Activated T-helper 1 cell treated with anti-CD3 and anti-CD28 coated beads, Interleukin-12 subunit alpha, Interleukin-12 subunit beta, Interleukin-2, Interleukin-4 antibody, amounts not matched to agents 30 ng/mL and 10 ng/mL and 1 ng/mL, durations not matched to agents 14 hours and 24 hours and 36 hours (primary cell): ENCODE measurements around the gene RRAGB. TPM values are rescaled to one million over a fixed set of nuclear protein-coding genes. Genes with fewer than 3 reads are reported as not detected.
"Not testable (repeated sequence)": the region's sequence is repeated elsewhere in the genome, so short reads cannot be mapped to it uniquely, and the experiment has no call there.

Experiments used
- DNase-seq: peaks from one replicate; pipeline ENCODE4 v3.0.0; 2021; ENCODE audit warnings: low spot score
- H3K27ac Mint-ChIP-seq: one replicate; pipeline ENCODE4 v1.8.0; 2021; ENCODE audit warnings: mild to moderate bottlenecking, mixed read lengths
- H3K27me3 Mint-ChIP-seq: one replicate; pipeline ENCODE4 v1.8.0; 2022; ENCODE audit warnings: mild to moderate bottlenecking, moderate library complexity, mixed read lengths; ENCODE audit not compliant: insufficient read depth
- H3K36me3 Mint-ChIP-seq: one replicate; pipeline ENCODE4 v1.8.0; 2021; ENCODE audit warnings: low read depth, mixed read lengths
- H3K4me1 Mint-ChIP-seq: one replicate; pipeline ENCODE4 v1.8.0; 2021; ENCODE audit warnings: low read depth, mixed read lengths
- H3K4me3 Mint-ChIP-seq: one replicate; pipeline ENCODE4 v1.8.0; 2021; ENCODE audit warnings: mild to moderate bottlenecking, moderate library complexity, mixed read lengths
- H3K9me3 Mint-ChIP-seq: one replicate; pipeline ENCODE4 v1.8.0; 2021; ENCODE audit warnings: mixed read lengths
- intact Hi-C: fragments of 100-400 bp; cut with micrococcal nuclease; formaldehyde crosslinking; loops from one replicate; pipeline ENCODE4 v1.15.1; 2024
- total RNA-seq: library from RNA; stranded (reverse); gene quantifications from 2 replicates; pipeline ENCODE4 v1.2.3, GENCODE V29; 2022

RRAGB gene
- total RNA-seq, 1 donor from 2014 or later: 6.1 TPM

GRCh38 chrX:55715847-55716246 lies 1.7 kb upstream of the RRAGB start:
- intact Hi-C loops: loop anchor here (2.0 to 5.0 kb wide), 6 partner anchors 531 to 1534 kb away; partner anchors contain the start of genes APEX2, FAM120C and TSR2
- Mint-ChIP-seq H3K9me3 (peaks cover 6% of the 10 kb centered on the region), H3K4me3 (no peak overlapping the region), H3K27ac (no peak overlapping the region), H3K36me3 (peaks cover 2% of the 10 kb centered on the region), H3K4me1 (peaks cover 22% of the 10 kb centered on the region), H3K27me3 (no peaks in the 10 kb centered on the region)
- DNase-seq: no peak

GRCh38 chrX:55716937-55717336 lies 612 bp upstream of the RRAGB start:
- H3K27ac Mint-ChIP-seq: peak overlapping the region; percentile 73
- intact Hi-C loops: loop anchor here (1.0 to 5.0 kb wide), 9 partner anchors 191 to 1535 kb away; partner anchors contain the start of genes APEX2, FAM120C, KLF8 and TSR2
- no peak for DNase-seq
- peak overlapping the region; percentile 89 for H3K4me3 Mint-ChIP-seq
- H3K9me3 Mint-ChIP-seq: peaks cover 6% of the 10 kb centered on the region
- H3K36me3 Mint-ChIP-seq: peaks cover 7% of the 10 kb centered on the region
- peaks cover 27% of the 10 kb centered on the region for H3K4me1 Mint-ChIP-seq
- no peaks in the 10 kb centered on the region for H3K27me3 Mint-ChIP-seq

- H3K4me1 Mint-ChIP-seq: no peaks in the 10 kb centered on the region
- peaks cover 34% of the 10 kb centered on the region for H3K36me3 Mint-ChIP-seq
- H3K27ac Mint-ChIP-seq: no peak overlapping the region
- intact Hi-C loops: no loop called here
- H3K9me3 Mint-ChIP-seq: peaks cover 6% of the 10 kb centered on the region
- no peak overlapping the region for H3K4me3 Mint-ChIP-seq
- DNase-seq: no peak
- H3K27me3 Mint-ChIP-seq: no peaks in the 10 kb centered on the region
Observed at GRCh38 chrX:55731826-55732225, 14.3 kb downstream of the RRAGB start.

GRCh38 chrX:55738969-55739368 lies 21.4 kb downstream of the RRAGB start:
- H3K9me3 Mint-ChIP-seq: peaks cover 6% of the 10 kb centered on the region
- H3K4me3 Mint-ChIP-seq: no peak overlapping the region
- H3K27me3 Mint-ChIP-seq: no peaks in the 10 kb centered on the region
- intact Hi-C loops: no loop called here
- no peaks in the 10 kb centered on the region for H3K4me1 Mint-ChIP-seq
- H3K27ac Mint-ChIP-seq: no peak overlapping the region
- peaks cover 28% of the 10 kb centered on the region for H3K36me3 Mint-ChIP-seq
- DNase-seq: no peak

GRCh38 chrX:55742649-55743048 lies 25.1 kb downstream of the RRAGB start:
- no peaks in the 10 kb centered on the region for H3K27me3 Mint-ChIP-seq

GRCh38 chrX:55748463-55748862 lies 30.9 kb downstream of the RRAGB start:
- H3K27ac Mint-ChIP-seq, H3K36me3 Mint-ChIP-seq, H3K4me3 Mint-ChIP-seq, intact Hi-C loops, H3K4me1 Mint-ChIP-seq, H3K27me3 Mint-ChIP-seq, H3K9me3 Mint-ChIP-seq, DNase-seq: not testable (repeated sequence)

More at GRCh38 chrX:55742649-55743048, 25.1 kb downstream of the RRAGB start:
- Mint-ChIP-seq H3K36me3 (peaks cover 20% of the 10 kb centered on the region), H3K9me3 (no peaks in the 10 kb centered on the region), H3K27ac (no peak overlapping the region), H3K4me1 (no peaks in the 10 kb centered on the region), H3K4me3 (no peak overlapping the region)
- DNase-seq: no peak
- intact Hi-C loops: no loop called here

GRCh38 chrX:55750256-55750655 lies 32.7 kb downstream of the RRAGB start:
- intact Hi-C loops: no loop called here
- peaks cover 6% of the 10 kb centered on the region for H3K36me3 Mint-ChIP-seq
- H3K27ac Mint-ChIP-seq: no peak overlapping the region

GRCh38 chrX:55754861-55755294 lies 37.3 kb downstream of the RRAGB start:
- DNase-seq: no peak

More at GRCh38 chrX:55750256-55750655, 32.7 kb downstream of the RRAGB start:
- Mint-ChIP-seq H3K4me3 (no peak overlapping the region), H3K9me3 (no peaks in the 10 kb centered on the region), H3K27me3 (no peaks in the 10 kb centered on the region), H3K4me1 (peaks cover 6% of the 10 kb centered on the region)
- DNase-seq: no peak

GRCh38 chrX:55758033-55758432 lies 40.5 kb downstream of the RRAGB start:
- no peak overlapping the region for H3K4me3 Mint-ChIP-seq
- no peaks in the 10 kb centered on the region for H3K9me3 Mint-ChIP-seq
- H3K36me3 Mint-ChIP-seq: peaks cover 19% of the 10 kb centered on the region
- intact Hi-C loops: no loop called here
- DNase-seq: no peak
- no peak overlapping the region for H3K27ac Mint-ChIP-seq
- H3K4me1 Mint-ChIP-seq: peaks cover 6% of the 10 kb centered on the region
- H3K27me3 Mint-ChIP-seq: no peaks in the 10 kb centered on the region

More at GRCh38 chrX:55754861-55755294, 37.3 kb downstream of the RRAGB start:
- Mint-ChIP-seq H3K27ac (no peak overlapping the region), H3K4me3 (no peak overlapping the region), H3K9me3 (no peaks in the 10 kb centered on the region), H3K36me3 (peaks cover 14% of the 10 kb centered on the region), H3K4me1 (peaks cover 6% of the 10 kb centered on the region), H3K27me3 (no peaks in the 10 kb centered on the region)
- intact Hi-C loops: no loop called here

GRCh38 chrX:55759478-55759877 lies 41.9 kb downstream of the RRAGB start:
- DNase-seq: no peak
- H3K4me3 Mint-ChIP-seq: no peak overlapping the region
- no peak overlapping the region for H3K27ac Mint-ChIP-seq
- H3K36me3 Mint-ChIP-seq: peaks cover 19% of the 10 kb centered on the region
- H3K4me1 Mint-ChIP-seq: peaks cover 6% of the 10 kb centered on the region
- no peaks in the 10 kb centered on the region for H3K9me3 Mint-ChIP-seq
- intact Hi-C loops: no loop called here
- no peaks in the 10 kb centered on the region for H3K27me3 Mint-ChIP-seq

- Mint-ChIP-seq H3K4me3 (no peak overlapping the region), H3K4me1 (no peaks in the 10 kb centered on the region), H3K9me3 (peaks cover 4% of the 10 kb centered on the region), H3K27me3 (no peaks in the 10 kb centered on the region), H3K27ac (no peak overlapping the region), H3K36me3 (peaks cover 7% of the 10 kb centered on the region)
- intact Hi-C loops: no loop called here
- no peak for DNase-seq
Observed at GRCh38 chrX:55767100-55767499, 49.6 kb downstream of the RRAGB start.

GRCh38 chrX:55774419-55774818 lies 56.9 kb downstream of the RRAGB start:
- H3K4me1 Mint-ChIP-seq, DNase-seq, H3K9me3 Mint-ChIP-seq, H3K4me3 Mint-ChIP-seq, H3K27me3 Mint-ChIP-seq, intact Hi-C loops, H3K27ac Mint-ChIP-seq: not testable (repeated sequence)
- H3K36me3 Mint-ChIP-seq: peaks cover 10% of the 10 kb centered on the region

- no peaks in the 10 kb centered on the region for H3K9me3 Mint-ChIP-seq
- intact Hi-C loops: no loop called here
Observed at GRCh38 chrX:55777596-55777995, 60.0 kb downstream of the RRAGB start.

GRCh38 chrX:55778322-55778721 lies 60.8 kb downstream of the RRAGB start:
- H3K4me1 Mint-ChIP-seq: no peaks in the 10 kb centered on the region
- no peaks in the 10 kb centered on the region for H3K9me3 Mint-ChIP-seq
- peaks cover 5% of the 10 kb centered on the region for H3K36me3 Mint-ChIP-seq
- no peak for DNase-seq
- intact Hi-C loops: no loop called here
- no peak overlapping the region for H3K4me3 Mint-ChIP-seq
- no peaks in the 10 kb centered on the region for H3K27me3 Mint-ChIP-seq
- no peak overlapping the region for H3K27ac Mint-ChIP-seq

More at GRCh38 chrX:55777596-55777995, 60.0 kb downstream of the RRAGB start:
- Mint-ChIP-seq H3K4me1 (no peaks in the 10 kb centered on the region), H3K36me3 (peaks cover 6% of the 10 kb centered on the region), H3K27ac (no peak overlapping the region), H3K4me3 (no peak overlapping the region), H3K27me3 (no peaks in the 10 kb centered on the region)
- no peak for DNase-seq
